HepG2 (cell line): ENCODE measurements around the gene MSANTD2. TPM values are rescaled to one million over a fixed set of nuclear protein-coding genes. Genes with fewer than 3 reads are reported as not detected.

ENCODE experiments used
- CHD4 ChIP-seq: fragments of 200-600 bp; sonication (generic); IDR thresholded peaks from 2 replicates; pipeline ENCODE4 v1.7.0; 2017; ENCODE audit warnings: mild to moderate bottlenecking, low read length, borderline replicate concordance
- GABPB1 ChIP-seq: IDR thresholded peaks from 2 replicates; pipeline ENCODE4 v1.6.1; 2016; ENCODE audit warnings: mild to moderate bottlenecking, missing genetic modification reagents, moderate library complexity, missing compliant biosample characterization
- HNRNPL ChIP-seq: fragments of 200-400 bp; formaldehyde crosslinking; IDR thresholded peaks from 2 replicates; pipeline ENCODE4 v1.6.1; 2017; ENCODE audit warnings: mild to moderate bottlenecking, low read depth, low read length
- HNRNPLL ChIP-seq: fragments of 200-400 bp; formaldehyde crosslinking; IDR thresholded peaks from 2 replicates; pipeline ENCODE4 v1.6.1; 2017; ENCODE audit warnings: mild to moderate bottlenecking, low read depth, low read length; ENCODE audit not compliant: poor library complexity, severe bottlenecking
- KDM5B ChIP-seq: sonication (generic); formaldehyde crosslinking; IDR thresholded peaks from 2 replicates; pipeline ENCODE4 v1.4.0; 2020; ENCODE audit warnings: missing genetic modification reagents, mild to moderate bottlenecking, borderline replicate concordance
- NFKB2 ChIP-seq: sonication (generic); formaldehyde crosslinking; IDR thresholded peaks from 2 replicates; pipeline ENCODE4 v1.4.0; 2020; ENCODE audit warnings: missing genetic modification reagents, borderline replicate concordance
- NFYB ChIP-seq: sonication (generic); formaldehyde crosslinking; IDR thresholded peaks from 2 replicates; pipeline ENCODE4 v1.4.0; 2020; ENCODE audit warnings: missing genetic modification reagents
- PHF8 ChIP-seq: sonication (generic); formaldehyde crosslinking; IDR thresholded peaks from 2 replicates; pipeline ENCODE4 v1.5.0; 2020; ENCODE audit warnings: missing genetic modification reagents
- RNF2 ChIP-seq: fragments of 450-650 bp; conservative IDR thresholded peaks from 2 replicates; pipeline ENCODE4 v1.6.1; 2016; ENCODE audit warnings: low read depth
- SIX1 ChIP-seq: sonication (generic); formaldehyde crosslinking; IDR thresholded peaks from 2 replicates; pipeline ENCODE4 v1.4.0; 2020; ENCODE audit warnings: missing genetic modification reagents, borderline replicate concordance
- SIX4 ChIP-seq: sonication (generic); formaldehyde crosslinking; IDR thresholded peaks from 2 replicates; pipeline ENCODE4 v1.4.0; 2020; ENCODE audit warnings: missing genetic modification reagents
- ZNF136 ChIP-seq: sonication (generic); formaldehyde crosslinking; IDR thresholded peaks from 2 replicates; pipeline ENCODE4 v1.8.1; 2022; ENCODE audit warnings: low read depth, mild to moderate bottlenecking, moderate library complexity, missing genetic modification reagents
- ZNF230 ChIP-seq: sonication (generic); formaldehyde crosslinking; IDR thresholded peaks from 2 replicates; pipeline ENCODE4 v1.4.0; 2020; ENCODE audit warnings: mild to moderate bottlenecking, missing genetic modification reagents
- ZNF350 ChIP-seq: sonication (generic); formaldehyde crosslinking; IDR thresholded peaks from 2 replicates; pipeline ENCODE4 v1.4.0; 2020; ENCODE audit warnings: mild to moderate bottlenecking, low read depth, missing genetic modification reagents, borderline replicate concordance
- ZNF501 ChIP-seq: sonication (generic); formaldehyde crosslinking; IDR thresholded peaks from 2 replicates; pipeline ENCODE4 v1.5.1; 2020; ENCODE audit warnings: mild to moderate bottlenecking, moderate library complexity, missing genetic modification reagents
- ZNF776 ChIP-seq: sonication (generic); formaldehyde crosslinking; IDR thresholded peaks from 2 replicates; pipeline ENCODE4 v1.4.0; 2020; ENCODE audit warnings: mild to moderate bottlenecking, missing genetic modification reagents
- polyA plus RNA-seq, 8 experiments: library from polyadenylated mRNA; depleted of rRNA in 3 of 8; stranded (reverse) in 7 of 8; unstranded in 1 of 8; fragments of >200 nt; fragmentation: Illumina TruSeq in 4 of 8; extraction: Trizol in 4 of 8; gene quantifications; 2 replicates each; pipeline versions ENCODE4 v1.2.1 to v1.2.3, GENCODE V29; 2011 to 2016; ENCODE audit warnings: low read depth in 4 of 8, missing spikeins in 1 of 8, mixed read lengths in 1 of 8; ENCODE audit not compliant: insufficient read depth in 1 of 8
- total RNA-seq, 5 experiments: library from RNA; depleted of rRNA; stranded (reverse); fragments of >200 nt; fragmentation: Illumina TruSeq; extraction: Trizol; gene quantifications; 2 replicates each; pipeline ENCODE4 v1.2.3, GENCODE V29; 2016; ENCODE audit warnings: low read depth in 1 of 5
- TF ChIP-seq, protein P1 (sequence below): sonication (generic); formaldehyde crosslinking; IDR thresholded peaks from 2 replicates; pipeline ENCODE4 v1.4.0; 2020; ENCODE audit warnings: mild to moderate bottlenecking, missing genetic modification reagents
- TF ChIP-seq, protein P2 (sequence below): sonication (generic); formaldehyde crosslinking; IDR thresholded peaks from 2 replicates; pipeline ENCODE4 v1.5.0; 2020; ENCODE audit warnings: mild to moderate bottlenecking, missing genetic modification reagents, moderate library complexity
- TF ChIP-seq, protein P3 (sequence below): sonication (generic); formaldehyde crosslinking; IDR thresholded peaks from 2 replicates; pipeline ENCODE4 v1.5.1; 2020; ENCODE audit warnings: missing genetic modification reagents, mild to moderate bottlenecking, borderline replicate concordance

Gene MSANTD2
- total and polyA plus RNA-seq, 2 of the 13 experiments (the other 11 are each of a cell fraction or from before 2014, with no cell fraction given) = 8.7 to 10.1 TPM

DNA sequence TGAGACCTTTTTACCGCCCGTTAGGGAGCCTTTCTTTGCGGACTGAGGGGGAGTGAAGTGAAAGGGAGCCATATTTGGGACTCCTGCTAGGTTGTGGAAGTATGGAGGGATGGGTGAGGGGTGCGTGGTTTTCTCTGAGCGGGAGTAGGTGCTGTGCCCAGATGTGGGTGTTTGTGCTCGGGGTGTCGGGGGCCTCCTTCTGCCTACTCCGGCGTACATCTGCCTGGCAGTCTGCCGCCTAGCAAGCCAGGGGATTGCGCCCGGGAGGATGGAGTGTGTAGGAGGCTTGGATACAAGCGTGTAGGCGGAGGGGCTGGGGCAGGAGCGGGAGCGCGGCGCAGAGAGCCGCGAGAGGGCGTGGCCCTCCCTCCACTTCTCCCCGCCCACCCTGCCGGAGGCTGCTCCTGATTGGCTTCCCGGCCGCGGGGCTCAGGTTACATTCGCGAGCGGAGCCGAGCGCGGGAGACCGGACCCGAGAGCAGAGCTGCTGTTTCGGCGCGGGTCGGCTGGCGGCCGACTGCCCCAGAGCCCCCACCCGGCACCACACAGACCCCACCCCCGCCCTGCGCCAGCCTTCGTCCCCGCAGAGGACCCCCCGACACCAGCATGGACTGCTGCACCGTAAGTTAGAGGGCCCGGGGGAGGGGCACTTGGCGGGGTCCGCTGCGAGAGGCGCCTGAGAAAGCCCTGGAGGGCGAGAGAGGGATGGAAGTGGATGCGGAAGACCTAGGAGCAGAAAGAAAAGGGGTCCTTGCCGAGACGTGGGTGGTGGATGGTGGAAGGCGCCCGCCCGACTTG lies 60.5 kb downstream of the MSANTD2 start, which contains the start of gene NRGN (continued):
- TF ChIP-seq, protein P1, sequence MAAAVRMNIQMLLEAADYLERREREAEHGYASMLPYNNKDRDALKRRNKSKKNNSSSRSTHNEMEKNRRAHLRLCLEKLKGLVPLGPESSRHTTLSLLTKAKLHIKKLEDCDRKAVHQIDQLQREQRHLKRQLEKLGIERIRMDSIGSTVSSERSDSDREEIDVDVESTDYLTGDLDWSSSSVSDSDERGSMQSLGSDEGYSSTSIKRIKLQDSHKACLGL (CRISPR knock-in tag) = peak; percentile 51; the same call in 1 of the 2 replicates
- no peak for TF ChIP-seq RNF2
- TF ChIP-seq ZNF501 (CRISPR knock-in tag) = peak; percentile 30; the same call in 1 of the 2 replicates
- TF ChIP-seq NFYB (CRISPR knock-in tag) = peak; percentile 72
- TF ChIP-seq NFKB2 (CRISPR knock-in tag) = peak; percentile 18; the same call in 1 of the 2 replicates
- TF ChIP-seq SIX4 (CRISPR knock-in tag) = peak; percentile 96
- TF ChIP-seq, protein P2, sequence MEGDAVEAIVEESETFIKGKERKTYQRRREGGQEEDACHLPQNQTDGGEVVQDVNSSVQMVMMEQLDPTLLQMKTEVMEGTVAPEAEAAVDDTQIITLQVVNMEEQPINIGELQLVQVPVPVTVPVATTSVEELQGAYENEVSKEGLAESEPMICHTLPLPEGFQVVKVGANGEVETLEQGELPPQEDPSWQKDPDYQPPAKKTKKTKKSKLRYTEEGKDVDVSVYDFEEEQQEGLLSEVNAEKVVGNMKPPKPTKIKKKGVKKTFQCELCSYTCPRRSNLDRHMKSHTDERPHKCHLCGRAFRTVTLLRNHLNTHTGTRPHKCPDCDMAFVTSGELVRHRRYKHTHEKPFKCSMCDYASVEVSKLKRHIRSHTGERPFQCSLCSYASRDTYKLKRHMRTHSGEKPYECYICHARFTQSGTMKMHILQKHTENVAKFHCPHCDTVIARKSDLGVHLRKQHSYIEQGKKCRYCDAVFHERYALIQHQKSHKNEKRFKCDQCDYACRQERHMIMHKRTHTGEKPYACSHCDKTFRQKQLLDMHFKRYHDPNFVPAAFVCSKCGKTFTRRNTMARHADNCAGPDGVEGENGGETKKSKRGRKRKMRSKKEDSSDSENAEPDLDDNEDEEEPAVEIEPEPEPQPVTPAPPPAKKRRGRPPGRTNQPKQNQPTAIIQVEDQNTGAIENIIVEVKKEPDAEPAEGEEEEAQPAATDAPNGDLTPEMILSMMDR (CRISPR knock-in tag) = 0 out of 2 replicates have a peak, but pooled peaks have one; percentile 5
- no peak for TF ChIP-seq CHD4
- TF ChIP-seq, protein P3, sequence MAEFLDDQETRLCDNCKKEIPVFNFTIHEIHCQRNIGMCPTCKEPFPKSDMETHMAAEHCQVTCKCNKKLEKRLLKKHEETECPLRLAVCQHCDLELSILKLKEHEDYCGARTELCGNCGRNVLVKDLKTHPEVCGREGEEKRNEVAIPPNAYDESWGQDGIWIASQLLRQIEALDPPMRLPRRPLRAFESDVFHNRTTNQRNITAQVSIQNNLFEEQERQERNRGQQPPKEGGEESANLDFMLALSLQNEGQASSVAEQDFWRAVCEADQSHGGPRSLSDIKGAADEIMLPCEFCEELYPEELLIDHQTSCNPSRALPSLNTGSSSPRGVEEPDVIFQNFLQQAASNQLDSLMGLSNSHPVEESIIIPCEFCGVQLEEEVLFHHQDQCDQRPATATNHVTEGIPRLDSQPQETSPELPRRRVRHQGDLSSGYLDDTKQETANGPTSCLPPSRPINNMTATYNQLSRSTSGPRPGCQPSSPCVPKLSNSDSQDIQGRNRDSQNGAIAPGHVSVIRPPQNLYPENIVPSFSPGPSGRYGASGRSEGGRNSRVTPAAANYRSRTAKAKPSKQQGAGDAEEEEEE (CRISPR knock-in tag) = no peak
- 0 out of 2 replicates have a peak, but pooled peaks have one; percentile 29 for TF ChIP-seq KDM5B
- TF ChIP-seq ZNF230 (CRISPR knock-in tag) = no peak
- TF ChIP-seq HNRNPLL = peak; percentile 60
- 0 out of 2 replicates have a peak, but pooled peaks have one; percentile 28 for TF ChIP-seq ZNF776 (CRISPR knock-in tag)
- TF ChIP-seq ZNF136 = no peak
- peak; percentile 41; the same call in 1 of the 2 replicates for TF ChIP-seq GABPB1
- 0 out of 2 replicates have a peak, but pooled peaks have one; percentile 9 for TF ChIP-seq HNRNPL
- 0 out of 2 replicates have a peak, but pooled peaks have one; percentile 23 for TF ChIP-seq ZNF350 (CRISPR knock-in tag)
- TF ChIP-seq SIX1 (CRISPR knock-in tag) = 0 out of 2 replicates have a peak, but pooled peaks have one; percentile 15
- no peak for TF ChIP-seq PHF8
